GM19324 (cell line): Measurements from ENCODE around the gene COL4A1.

ENCODE experiments used
- ATAC-seq: cut with Tn5 transposase; IDR thresholded peaks from one replicate; pipeline ENCODE4 v1.9.1; 2021; ENCODE audit warnings: mild to moderate bottlenecking, moderate library complexity; ENCODE audit not compliant: unreplicated experiment, low FRiP score

COL4A1 gene

GRCh38 chr13:110306960-110307766 is at the start of gene COL4A1, which contains the start of gene COL4A2:
Gene COL4A1 (minus strand): TSS chr13:110307157. CDS start chr13:110307027, 130 bp downstream.
Gene COL4A2 (plus strand): TSS chr13:110307284. CDS start chr13:110307904, 620 bp downstream.
- no peak for ATAC-seq

- no peak for ATAC-seq
Measured at GRCh38 chr13:110356362-110356761, 49.4 kb upstream of the COL4A1 start.

- ATAC-seq = no peak
Measured at GRCh38 chr13:110354715-110355473, 47.9 kb upstream of the COL4A1 start.

GRCh38 chr13:110354123-110354627 is 47.2 kb upstream of the COL4A1 start:
- ATAC-seq = no peak

GRCh38 chr13:110353339-110353977 is 46.5 kb upstream of the COL4A1 start:
- no peak for ATAC-seq

- ATAC-seq = no peak
Measured at GRCh38 chr13:110352735-110353134, 45.8 kb upstream of the COL4A1 start.

GRCh38 chr13:110351636-110352420 is 44.9 kb upstream of the COL4A1 start:
- no peak for ATAC-seq

- no peak for ATAC-seq
Measured at GRCh38 chr13:110350509-110350908, 43.6 kb upstream of the COL4A1 start.

GRCh38 chr13:110350049-110350448 is 43.1 kb upstream of the COL4A1 start:
- no peak for ATAC-seq

GRCh38 chr13:110349239-110349638 is 42.3 kb upstream of the COL4A1 start:
- no peak for ATAC-seq

- ATAC-seq = no peak
Measured at GRCh38 chr13:110348309-110349105, 41.5 kb upstream of the COL4A1 start.

GRCh38 chr13:110347535-110348308 is 40.8 kb upstream of the COL4A1 start:
- ATAC-seq = no peak

- no peak for ATAC-seq
Measured at GRCh38 chr13:110347088-110347487, 40.1 kb upstream of the COL4A1 start.

GRCh38 chr13:110346661-110347067 is 39.7 kb upstream of the COL4A1 start:
- ATAC-seq = no peak

GRCh38 chr13:110345701-110346100 is 38.7 kb upstream of the COL4A1 start:
- ATAC-seq = no peak

GRCh38 chr13:110345266-110345665 is 38.3 kb upstream of the COL4A1 start:
- no peak for ATAC-seq

- no peak for ATAC-seq
Measured at GRCh38 chr13:110344320-110344719, 37.4 kb upstream of the COL4A1 start.

- ATAC-seq = no peak
Measured at GRCh38 chr13:110343241-110343865, 36.4 kb upstream of the COL4A1 start.
